SK-N-SH (cell line): ENCODE results near the gene SOX8. TPM values are rescaled to one million over a fixed set of nuclear protein-coding genes. Genes with fewer than 3 reads are reported as not detected.

Experiments used
- CTCF ChIA-PET: fragments of 300-600, 350-600 bp; formaldehyde crosslinking; extraction: SDS; loops from one replicate; lab custom pipeline; 2021; lab: Yijun Ruan, JAX
- POLR2A ChIA-PET: fragments of 350-600 bp; sonication (Branson Sonifier 250); formaldehyde crosslinking; extraction: SDS; loops from one replicate; lab custom pipeline; 2020; ENCODE audit warnings: antibody characterized with exemption, inconsistent platforms; lab: Yijun Ruan, JAX
- DNase-seq: peaks from one replicate; pipeline ENCODE4 v3.0.0; 2012
- H2AFZ ChIP-seq: fragments of 200-600 bp; sonication (generic); 2 replicates; pipeline ENCODE4 v1.8.1; 2016; ENCODE audit warnings: antibody characterized with exemption, mild to moderate bottlenecking, low read depth
- H3F3A ChIP-seq: fragments of 200-600 bp; sonication (generic); replicated peaks from 2 replicates; pipeline ENCODE3; 2016; ENCODE audit warnings: antibody characterized with exemption, mild to moderate bottlenecking; ENCODE audit not compliant: insufficient read depth
- H3K27ac ChIP-seq, 2 experiments: fragments of 200-500 bp in 1 of 2; fragments of 200-600 bp in 1 of 2; sonication (Bioruptor generic) in 1 of 2; sonication (generic), shearing (Covaris generic) in 1 of 2; 2 replicates each; pipeline versions ENCODE4 v1.5.1 to v1.6.1; 2014 to 2016; ENCODE audit warnings: low read depth in 2 of 2, inconsistent platforms in 1 of 2, low read length in 1 of 2, mild to moderate bottlenecking in 1 of 2, mixed read lengths in 1 of 2
- H3K27me3 ChIP-seq: fragments of 200-600 bp; sonication (generic), shearing (Covaris generic); 2 replicates; pipeline ENCODE4 v1.6.1; 2016; ENCODE audit warnings: mixed run types; ENCODE audit not compliant: insufficient read depth
- H3K36me3 ChIP-seq, 2 experiments: fragments of 200-500 bp in 1 of 2; fragments of 200-600 bp in 1 of 2; sonication (Bioruptor generic) in 1 of 2; sonication (generic) in 1 of 2; replicated peaks in 1 of 2; 2 replicates each; pipeline versions ENCODE3 to v1.5.1; 2014 to 2016; ENCODE audit warnings: low read length in 1 of 2, mild to moderate bottlenecking in 1 of 2; ENCODE audit not compliant: insufficient read depth in 2 of 2, control insufficient read depth in 1 of 2
- H3K4me1 ChIP-seq, 2 experiments: fragments of 200-500 bp in 1 of 2; fragments of 200-600 bp in 1 of 2; sonication (Bioruptor generic) in 1 of 2; sonication (generic), shearing (Covaris generic) in 1 of 2; 2 replicates each; pipeline versions ENCODE4 v1.5.1 to v1.6.1; 2014 to 2016; ENCODE audit warnings: low read depth in 1 of 2, low read length in 1 of 2, mixed run types in 1 of 2; ENCODE audit not compliant: insufficient read depth in 2 of 2, control insufficient read depth in 1 of 2
- H3K4me2 ChIP-seq: fragments of 200-600 bp; sonication (generic), shearing (Covaris generic); 2 replicates; pipeline ENCODE4 v1.6.1; 2017; ENCODE audit warnings: mixed run types
- H3K4me3 ChIP-seq, 2 experiments: fragments of 200-500 bp in 1 of 2; fragments of 200-600 bp in 1 of 2; sonication (Bioruptor generic) in 1 of 2; sonication (generic), shearing (Covaris generic) in 1 of 2; 2 replicates each; pipeline versions ENCODE4 v1.5.1 to v1.8.1; 2014 to 2016; ENCODE audit warnings: low read depth in 2 of 2, inconsistent platforms in 1 of 2, low read length in 1 of 2, mild to moderate bottlenecking in 1 of 2, mixed read lengths in 1 of 2, moderate library complexity in 1 of 2
- H3K79me2 ChIP-seq: fragments of 200-600 bp; sonication (generic); 2 replicates; pipeline ENCODE4 v1.8.1; 2017; ENCODE audit warnings: mild to moderate bottlenecking; ENCODE audit not compliant: insufficient read depth
- H3K9ac ChIP-seq: fragments of 200-600 bp; sonication (generic); 2 replicates; pipeline ENCODE4 v1.6.1; 2017; ENCODE audit warnings: mixed run types
- H3K9me2 ChIP-seq: fragments of 200-600 bp; sonication (generic); 2 replicates; pipeline ENCODE4 v1.6.1; 2017; ENCODE audit warnings: mixed run types
- H3K9me3 ChIP-seq: fragments of 200-600 bp; sonication (generic); 2 replicates; pipeline ENCODE4 v1.6.1; 2017; ENCODE audit warnings: mixed run types, mild to moderate bottlenecking, moderate library complexity
- H4K20me1 ChIP-seq: fragments of 200-600 bp; sonication (generic); 2 replicates; pipeline ENCODE4 v1.6.1; 2017; ENCODE audit warnings: mild to moderate bottlenecking, mixed run types; ENCODE audit not compliant: insufficient read depth
- CHD2 ChIP-seq: fragments of 150-350 bp; IDR thresholded peaks from 2 replicates; pipeline ENCODE4 v1.6.1; 2018; ENCODE audit warnings: low read length; ENCODE audit not compliant: partially characterized antibody
- CTCF ChIP-seq: fragments of 200-600 bp; sonication (generic); IDR thresholded peaks from 2 replicates; pipeline ENCODE4 v1.6.1; 2017; ENCODE audit warnings: antibody characterized with exemption, mild to moderate bottlenecking, moderate library complexity
- ELF1 ChIP-seq: IDR thresholded peaks from 2 replicates; pipeline ENCODE4 v1.4.0; 2012
- FOSL2 ChIP-seq: IDR thresholded peaks from 2 replicates; pipeline ENCODE4 v1.4.0; 2012; ENCODE audit warnings: low read depth, mild to moderate bottlenecking, moderate library complexity, borderline replicate concordance
- FOXJ3 ChIP-seq: sonication (generic); formaldehyde crosslinking; IDR thresholded peaks from 2 replicates; pipeline ENCODE4 v1.5.1; 2020; ENCODE audit warnings: mild to moderate bottlenecking, missing genetic modification reagents
- FOXM1 ChIP-seq: IDR thresholded peaks from 2 replicates; pipeline ENCODE4 v1.4.0; 2012; ENCODE audit warnings: low read depth, mild to moderate bottlenecking
- GABPA ChIP-seq: IDR thresholded peaks from 2 replicates; pipeline ENCODE4 v1.4.0; 2012; ENCODE audit warnings: low read depth, mild to moderate bottlenecking
- NFIC ChIP-seq: IDR thresholded peaks from 2 replicates; pipeline ENCODE4 v1.4.0; 2012; ENCODE audit warnings: borderline replicate concordance
- NRF1 ChIP-seq: IDR thresholded peaks from 2 replicates; pipeline ENCODE4 v1.6.1; 2012; ENCODE audit warnings: low read depth, mild to moderate bottlenecking, low read length
- POLR2AphosphoS5 ChIP-seq: IDR thresholded peaks from 2 replicates; pipeline ENCODE4 v1.6.1; 2012; ENCODE audit warnings: low read depth, low read length
- RAD21 ChIP-seq: IDR thresholded peaks from 2 replicates; pipeline ENCODE4 v1.6.1; 2012; ENCODE audit warnings: mild to moderate bottlenecking, low read length
- RCOR1 ChIP-seq: fragments of 150-350 bp; IDR thresholded peaks from 2 replicates; pipeline ENCODE4 v1.6.1; 2017; ENCODE audit warnings: antibody characterized with exemption, low read length
- REST ChIP-seq: IDR thresholded peaks from 2 replicates; pipeline ENCODE4 v1.6.1; 2012; ENCODE audit warnings: mild to moderate bottlenecking, low read depth, low read length, moderate library complexity
- RXRA ChIP-seq: IDR thresholded peaks from 2 replicates; pipeline ENCODE4 v1.4.0; 2012; ENCODE audit warnings: low read depth, mild to moderate bottlenecking, borderline replicate concordance
- SIN3A ChIP-seq: IDR thresholded peaks from 2 replicates; pipeline ENCODE4 v1.6.1; 2012; ENCODE audit warnings: low read depth, mild to moderate bottlenecking, low read length, moderate library complexity, borderline replicate concordance
- TAF1 ChIP-seq: IDR thresholded peaks from 2 replicates; pipeline ENCODE4 v1.6.1; 2012; ENCODE audit warnings: low read depth, mild to moderate bottlenecking, low read length, moderate library complexity, borderline replicate concordance
- TEAD4 ChIP-seq: IDR thresholded peaks from 2 replicates; pipeline ENCODE4 v1.4.0; 2012; ENCODE audit warnings: mild to moderate bottlenecking, borderline replicate concordance; ENCODE audit not compliant: insufficient read depth
- USF1 ChIP-seq: IDR thresholded peaks from 2 replicates; pipeline ENCODE4 v1.4.0; 2012; ENCODE audit warnings: low read depth, borderline replicate concordance
- USF2 ChIP-seq: fragments of 150-350 bp; IDR thresholded peaks from 2 replicates; pipeline ENCODE4 v1.6.1; 2017; ENCODE audit warnings: antibody characterized with exemption, low read length, low read depth, borderline replicate concordance
- WGBS: methylation state at CpG from one replicate; pipeline ENCODE4 v1.1.6; 2017; ENCODE audit warnings: low lambda C conversion rate; 5-methylcytosine and 5-hydroxymethylcytosine counted together
- polyA plus RNA-seq, 3 experiments: library from polyadenylated mRNA; depleted of rRNA; stranded (reverse); fragments of >200 nt; gene quantifications; 2 replicates each; pipeline ENCODE4 v1.2.3, GENCODE V29; 2012

SOX8 gene
- polyA plus RNA-seq, 1 of the 3 experiments (the other 2 are of a cell fraction), result not detected

- Histone ChIP-seq H3K9me2 (no peaks in the 10 kb centered on the region), H3K4me1 (no peaks in the 10 kb centered on the region), H3K4me3 (no peak overlapping the region), H2AFZ (no peak overlapping the region), H4K20me1 (no peaks in the 10 kb centered on the region), H3K9ac (no peak overlapping the region), H3F3A (no peaks in the 10 kb centered on the region), H3K4me2 (no peak overlapping the region)
- DNase-seq, result no peak
- 80% methylated on average over 6 of the region's 6 CpGs for WGBS
- CTCF ChIA-PET, result interaction anchor here (1.1 kb wide), 1 partner anchor 8 kb away, joined by 3 read pairs; no protein-coding TSS in a partner anchor
- POLR2A ChIA-PET, result no interaction called here
- no peak for TF ChIP-seq FOXM1
- TF ChIP-seq FOSL2, result no peak
- no peak for TF ChIP-seq TEAD4
- TF ChIP-seq REST, result no peak
- no peak for TF ChIP-seq NFIC
- TF ChIP-seq USF1, result no peak
- no peak for TF ChIP-seq CHD2
- no peak for TF ChIP-seq RXRA
- TF ChIP-seq NRF1, result no peak
- TF ChIP-seq USF2, result no peak
- TF ChIP-seq POLR2AphosphoS5, result no peak
- TF ChIP-seq GABPA, result no peak
- TF ChIP-seq, all 33 proteins: peak for 0
- Histone ChIP-seq H3K79me2 (no peaks in the 10 kb centered on the region), H3K9me3 (no peaks in the 10 kb centered on the region), H3K27ac (no peak overlapping the region), H3K27me3 (no peaks in the 10 kb centered on the region), H3K36me3 (peaks cover 0 to 3% of the 10 kb centered on the region in 2 experiments)
Measured at GRCh38 chr16:937723-938122, 43.8 kb upstream of the SOX8 start.

GRCh38 chr16:938136-938535 lies 43.4 kb upstream of the SOX8 start:
- Histone ChIP-seq H3F3A (no peaks in the 10 kb centered on the region), H4K20me1 (no peaks in the 10 kb centered on the region), H3K27ac (no peak overlapping the region), H3K4me2 (no peak overlapping the region), H3K9ac (no peak overlapping the region), H3K9me3 (no peaks in the 10 kb centered on the region), H3K4me1 (no peaks in the 10 kb centered on the region), H3K79me2 (no peaks in the 10 kb centered on the region), H3K27me3 (no peaks in the 10 kb centered on the region), H2AFZ (no peak overlapping the region), H3K4me3 (no peak overlapping the region), H3K36me3 (peaks cover 0 to 3% of the 10 kb centered on the region in 2 experiments), H3K9me2 (no peaks in the 10 kb centered on the region)
- CTCF ChIA-PET, result interaction anchor here (1.1 kb wide), 1 partner anchor 8 kb away, joined by 3 read pairs; no protein-coding TSS in a partner anchor
- DNase-seq, result no peak
- WGBS, result 78% methylated on average over 16 of the region's 18 CpGs
- POLR2A ChIA-PET, result no interaction called here
- TF ChIP-seq CHD2 (no peak), TEAD4 (no peak), RXRA (no peak), RCOR1 (no peak), TAF1 (no peak), ELF1 (no peak), POLR2AphosphoS5 (no peak), USF2 (no peak), FOXM1 (no peak), GABPA (no peak), SIN3A (no peak), CTCF (no peak), RAD21 (no peak), FOXJ3 (no peak)
